ENCODE measurements around the gene ELMOD1.
"Not testable (repeated sequence)": the region's sequence is repeated elsewhere in the genome, so short reads cannot be mapped to it uniquely, and the experiment has no call there.

Gene ELMOD1

DNA sequence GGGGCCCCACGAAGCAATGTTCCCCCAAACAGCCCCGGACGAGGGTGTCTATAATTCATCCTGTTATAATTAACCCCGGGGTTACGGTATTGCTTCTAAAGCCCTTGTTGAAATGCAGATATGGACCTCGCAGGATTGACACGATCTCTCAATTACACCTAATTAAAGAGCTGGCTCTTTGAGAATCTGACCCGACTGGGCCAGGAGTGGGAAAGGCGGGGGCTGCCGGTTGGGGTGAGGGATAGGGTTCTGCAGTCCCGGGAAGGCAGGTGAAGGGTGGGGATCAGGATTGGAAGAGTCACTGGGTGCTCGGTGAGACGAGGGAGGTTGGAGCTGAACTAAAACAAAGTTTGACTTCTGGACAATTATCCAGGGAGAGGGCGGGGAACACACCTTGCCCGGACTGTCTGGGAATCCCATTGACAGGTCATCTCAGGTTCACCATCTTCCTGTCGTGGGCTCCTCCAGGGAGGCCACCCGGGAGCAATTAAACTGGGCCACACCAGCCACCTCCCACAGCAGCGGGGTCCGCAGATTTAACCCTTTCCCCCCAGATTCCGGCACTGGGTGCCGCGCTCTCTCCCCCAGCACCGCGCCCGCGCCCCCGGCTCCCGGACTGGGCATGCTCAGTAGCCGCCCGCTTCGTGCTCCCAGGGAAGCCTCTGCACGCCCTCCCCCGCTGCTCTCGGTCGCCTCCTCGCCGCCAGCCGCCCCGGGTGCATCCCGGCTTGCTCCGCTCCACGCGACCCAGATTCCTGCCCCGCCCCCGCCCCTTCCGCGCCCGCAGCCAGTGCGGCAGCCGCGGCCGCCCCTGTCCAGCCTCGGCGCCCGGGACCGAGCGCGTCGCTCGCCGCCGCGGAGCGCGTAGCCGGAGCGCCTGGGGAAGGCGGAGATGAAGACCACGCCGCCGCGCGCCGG lies at the start of gene ELMOD1:
Gene ELMOD1 (plus strand): TSS at position 688 of the 918 bp plus-strand sequence. CDS start 27,043 bp downstream, outside the sequence.
- DNase-seq = peak; percentile 39

DNA sequence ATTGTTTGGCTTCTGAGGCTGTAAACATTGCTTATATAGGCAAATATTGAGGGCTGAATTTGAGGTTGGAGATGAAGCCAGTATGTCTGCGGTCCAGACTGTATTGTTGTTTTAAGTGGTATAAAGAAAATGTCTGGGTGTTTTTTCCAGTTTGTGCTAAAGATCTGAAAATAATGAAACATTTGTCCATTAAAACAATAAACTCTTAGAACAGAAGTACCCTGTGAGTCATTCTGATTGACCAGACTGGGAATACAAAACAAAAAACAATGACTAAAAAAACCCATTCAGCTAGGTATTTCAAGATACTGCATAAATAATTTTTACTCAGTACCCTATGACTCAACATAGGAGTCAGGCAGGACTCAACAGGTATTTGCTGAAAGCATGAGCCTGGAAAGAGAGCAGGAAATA lies 45.8 kb upstream of the ELMOD1 start:
- DNase-seq = no peak

DNA sequence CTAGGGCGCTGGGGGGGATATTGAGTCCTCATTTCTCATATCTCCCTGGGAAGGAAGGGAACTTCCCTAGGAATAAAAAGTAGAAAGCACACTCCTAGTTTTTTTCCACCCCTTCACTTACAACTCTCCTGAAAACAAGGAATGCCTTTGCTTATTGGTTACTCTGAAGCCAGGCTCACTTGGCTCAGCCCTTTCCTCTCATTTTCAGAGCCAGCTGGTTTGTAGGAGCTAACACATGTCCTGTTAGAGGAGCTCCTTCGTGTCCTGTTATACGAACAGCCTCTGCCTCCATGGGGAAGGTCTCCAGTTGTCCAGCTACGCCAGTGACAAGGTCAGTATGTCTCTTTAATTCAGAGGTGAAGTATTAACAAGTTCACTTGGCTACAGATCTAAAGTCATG lies 43.0 kb upstream of the ELMOD1 start:
- DNase-seq = no peak

DNA sequence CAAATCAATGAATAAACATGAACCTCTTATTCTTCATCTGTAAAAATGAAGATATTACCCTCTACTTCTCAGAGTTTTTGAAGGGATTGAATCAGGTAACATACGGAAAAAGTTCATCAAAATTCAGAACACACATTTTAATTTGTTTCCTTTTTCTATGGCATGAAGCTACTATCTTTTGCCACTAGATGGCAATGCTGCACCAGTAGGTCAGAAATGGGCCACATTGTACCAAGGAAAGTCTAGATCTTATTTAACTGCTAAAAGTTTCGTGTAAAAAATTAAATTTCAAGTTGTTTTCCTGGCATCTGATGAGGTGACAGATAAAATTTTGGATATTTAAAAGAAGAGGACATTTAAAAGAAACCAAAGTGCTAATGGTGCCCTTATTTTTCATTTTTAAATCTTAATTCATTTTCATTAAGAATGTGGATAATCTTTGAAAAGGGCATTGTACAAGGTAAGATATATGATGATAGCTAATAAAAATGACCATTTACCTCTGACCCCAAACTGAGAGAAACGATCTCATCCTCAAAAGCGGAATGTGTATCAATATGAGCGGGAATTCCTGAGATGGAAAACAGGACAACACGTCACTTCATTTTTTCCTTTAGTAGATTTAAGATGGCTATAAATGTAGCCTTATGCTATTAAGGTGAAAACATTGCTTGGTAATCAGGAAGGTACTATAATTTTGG lies 41.5 kb upstream of the ELMOD1 start:
- DNase-seq = no peak

DNA sequence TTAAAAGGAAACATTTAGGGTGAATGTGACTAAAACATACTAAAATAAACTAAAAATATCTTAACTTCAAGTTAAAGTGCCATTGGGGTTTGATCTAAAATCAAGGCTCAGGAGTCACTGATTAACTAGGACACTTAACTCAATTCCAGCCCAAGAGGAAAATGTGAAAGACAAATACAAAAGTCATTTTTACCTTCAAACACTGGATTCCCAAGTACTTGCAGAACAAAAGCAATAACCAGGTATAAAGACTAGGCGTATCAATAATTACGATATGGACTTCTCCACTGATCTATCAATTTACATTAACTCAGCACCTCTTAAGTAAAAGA lies 41.0 kb upstream of the ELMOD1 start:
- no peak for DNase-seq

DNA sequence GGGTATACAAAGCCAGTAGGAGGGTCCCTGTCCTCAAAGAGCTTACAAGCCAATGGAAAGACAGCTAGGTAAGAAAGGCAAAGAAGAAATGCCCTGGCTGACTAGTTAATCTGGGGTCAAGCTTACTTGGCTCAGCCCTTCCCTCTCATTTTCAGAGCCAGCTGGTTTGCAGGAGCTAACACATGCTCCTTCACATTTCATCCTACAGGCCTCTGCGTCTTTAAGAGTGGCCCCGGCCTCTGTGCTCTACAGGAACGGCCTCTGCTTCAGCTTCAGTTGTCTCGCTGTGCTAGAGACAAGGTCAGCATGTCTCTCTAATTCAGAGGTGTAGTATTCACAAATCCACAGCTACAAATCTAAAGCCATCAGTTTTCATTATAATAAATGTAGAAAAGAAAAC lies 40.6 kb upstream of the ELMOD1 start:
- no peak for DNase-seq

DNA sequence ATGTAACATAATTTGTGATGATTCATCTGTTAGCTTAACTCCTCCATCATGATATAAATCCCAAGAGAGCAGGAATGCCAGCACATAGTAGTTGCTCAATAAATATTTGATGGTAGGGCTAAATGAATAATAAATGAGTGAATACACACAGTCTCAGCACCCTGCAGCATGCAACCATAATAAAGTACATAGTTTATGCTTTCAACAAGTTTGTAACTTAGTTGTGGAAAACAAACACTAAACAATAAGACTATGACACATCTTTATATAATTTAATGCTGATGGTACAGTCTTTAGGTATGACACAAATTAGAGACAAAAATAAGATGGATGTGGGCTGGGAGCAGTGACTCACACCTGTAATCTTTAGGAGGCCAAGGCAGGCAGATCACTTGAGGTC lies 29.3 kb upstream of the ELMOD1 start:
- no peak for DNase-seq

DNA sequence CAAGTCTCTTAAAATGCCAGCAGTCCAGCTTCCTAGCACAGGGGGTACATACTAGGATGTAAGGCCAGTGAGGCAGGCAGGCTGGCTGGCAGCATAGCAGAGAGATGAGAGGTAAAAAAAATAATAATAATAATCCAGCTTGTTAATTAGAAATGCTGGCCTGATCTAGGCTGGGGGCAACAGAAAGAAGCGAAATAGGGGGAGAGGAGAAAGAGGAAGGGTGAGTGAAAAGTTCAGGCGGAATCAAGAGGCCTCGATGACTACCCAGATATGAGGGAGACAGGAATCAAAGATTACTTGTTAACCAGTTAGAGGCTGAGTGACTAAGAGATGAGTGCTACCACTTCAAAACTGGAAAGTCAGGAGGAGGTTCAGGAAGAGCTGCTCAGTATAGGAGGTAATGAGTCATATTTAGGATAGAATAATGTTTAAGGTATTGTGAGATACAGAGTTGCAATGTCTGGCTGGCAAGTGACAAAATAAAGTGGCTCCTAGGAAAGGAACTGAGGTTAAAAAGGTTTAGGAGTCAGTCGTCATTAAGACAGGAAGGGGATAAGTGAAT lies 28.2 kb upstream of the ELMOD1 start:
- no peak for DNase-seq

DNA sequence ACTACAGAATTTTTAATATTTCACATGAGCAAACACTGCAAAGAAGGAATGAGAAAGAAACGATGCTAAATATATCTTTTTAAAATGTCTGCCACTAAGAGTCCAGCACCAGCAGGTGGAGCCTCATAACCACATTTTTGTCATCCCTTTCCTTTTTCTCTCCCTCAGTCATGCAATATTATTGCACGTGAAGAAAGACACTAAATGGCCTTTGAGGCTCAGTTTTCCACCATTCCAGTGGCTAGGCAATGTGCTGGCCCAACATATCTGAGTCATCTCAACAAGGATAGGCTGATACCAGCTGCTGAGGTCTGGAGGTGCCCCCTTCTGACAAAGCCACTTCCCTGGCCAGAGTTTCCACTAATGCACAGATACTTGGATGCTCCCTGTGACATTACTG lies 27.2 kb upstream of the ELMOD1 start:
- DNase-seq = peak; percentile 15

DNA sequence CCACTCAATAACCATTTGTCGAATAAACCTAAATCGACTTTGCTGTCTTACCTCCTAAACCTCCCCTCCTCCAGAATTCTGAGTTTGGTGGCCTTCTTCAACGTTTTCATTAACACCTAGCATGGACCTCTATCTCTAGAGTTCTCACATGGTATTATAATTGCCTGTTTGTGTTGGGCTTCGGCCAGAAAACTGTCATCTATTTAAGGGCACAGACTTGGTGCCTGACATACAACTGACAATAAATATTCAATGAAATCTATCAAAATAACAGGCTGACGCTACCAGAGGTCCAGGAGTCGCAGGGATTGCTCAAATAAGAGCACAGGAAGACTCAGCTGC lies 26.1 kb upstream of the ELMOD1 start:
- no peak for DNase-seq

DNA sequence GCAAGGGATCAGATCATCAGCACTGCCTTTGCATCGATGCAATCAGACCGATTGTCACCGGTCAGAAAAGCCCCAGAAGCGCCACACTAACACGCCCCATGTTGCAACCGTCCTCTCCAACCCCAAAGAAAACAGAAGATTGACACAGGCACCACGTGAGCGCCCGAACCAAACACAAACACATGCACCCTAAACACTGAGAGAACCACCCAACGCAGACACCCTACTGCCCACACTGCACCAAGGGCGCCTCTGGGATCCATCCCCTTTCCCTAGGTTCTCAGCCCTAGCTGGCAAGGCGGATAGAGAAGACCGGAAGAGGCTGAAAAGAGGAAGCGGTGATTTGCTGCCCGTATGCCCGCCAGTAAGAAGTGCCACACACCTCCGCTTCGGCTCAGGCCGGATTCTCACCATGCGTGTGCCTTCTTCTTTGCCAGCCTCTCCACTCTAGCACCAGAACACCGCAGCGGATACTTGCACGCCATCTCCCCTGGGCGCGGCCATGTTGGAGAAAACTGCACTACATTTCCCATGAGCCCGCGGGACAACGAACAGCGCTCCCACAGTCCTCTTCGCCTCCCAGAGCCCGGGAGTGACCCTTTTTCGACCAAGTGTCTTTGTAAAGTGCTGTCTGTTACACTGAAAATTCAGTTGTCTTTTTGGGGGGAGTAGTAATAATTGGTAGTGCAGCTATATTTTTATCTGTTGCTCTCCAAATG lies 25.6 kb upstream of the ELMOD1 start, which contains the start of gene ALKBH8:
Gene ALKBH8 (minus strand): TSS at position 517 of the 719 bp plus-strand sequence. CDS start 4,842 bp downstream, outside the sequence.
- peak; percentile 78 for DNase-seq

DNA sequence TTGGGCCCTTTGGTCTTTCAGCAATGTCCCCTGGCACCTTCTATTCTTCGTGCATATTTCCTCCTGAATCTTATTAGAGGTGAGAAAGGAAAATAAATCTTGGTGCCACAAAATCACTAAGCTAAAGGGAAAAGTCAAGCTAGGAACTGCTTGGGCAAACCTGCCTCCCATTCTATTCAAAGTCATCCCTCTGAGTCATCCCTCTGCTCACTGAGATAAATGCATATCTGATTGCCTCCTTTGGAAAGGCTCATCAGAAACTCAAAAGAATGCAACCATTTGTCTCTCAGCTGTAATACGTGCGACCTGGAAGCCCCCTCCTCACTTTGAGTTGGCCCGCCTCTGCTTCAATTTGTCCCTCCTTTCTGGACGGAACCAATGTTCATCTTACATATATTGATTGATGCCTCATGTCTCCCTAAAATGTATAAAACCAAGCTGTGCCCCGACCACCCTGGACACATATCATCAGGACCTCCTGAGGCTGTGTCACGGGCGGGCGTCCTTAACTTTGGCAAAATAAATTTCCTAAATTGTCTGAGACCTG lies 24.9 kb upstream of the ELMOD1 start:
- not testable (repeated sequence) for DNase-seq

DNA sequence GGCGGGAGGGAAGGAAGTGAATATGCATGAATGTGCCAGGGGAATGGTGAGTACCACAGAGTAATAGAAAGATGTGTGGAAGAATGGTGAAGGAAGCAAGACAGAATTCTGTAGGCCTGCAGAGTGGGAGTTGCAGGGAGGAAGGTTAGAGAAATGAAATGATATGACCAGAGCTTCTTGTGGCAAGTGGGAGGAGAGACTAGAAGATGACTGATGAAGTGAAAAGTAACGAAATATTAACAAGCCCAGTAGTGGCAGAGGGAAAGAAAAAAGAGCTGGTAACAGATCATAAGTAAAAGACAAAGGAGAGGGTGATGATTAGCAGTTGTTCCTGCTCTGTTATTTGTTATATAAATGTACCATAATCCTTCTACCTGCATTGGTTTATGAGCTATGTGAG lies 24.4 kb upstream of the ELMOD1 start:
- DNase-seq = no peak

DNA sequence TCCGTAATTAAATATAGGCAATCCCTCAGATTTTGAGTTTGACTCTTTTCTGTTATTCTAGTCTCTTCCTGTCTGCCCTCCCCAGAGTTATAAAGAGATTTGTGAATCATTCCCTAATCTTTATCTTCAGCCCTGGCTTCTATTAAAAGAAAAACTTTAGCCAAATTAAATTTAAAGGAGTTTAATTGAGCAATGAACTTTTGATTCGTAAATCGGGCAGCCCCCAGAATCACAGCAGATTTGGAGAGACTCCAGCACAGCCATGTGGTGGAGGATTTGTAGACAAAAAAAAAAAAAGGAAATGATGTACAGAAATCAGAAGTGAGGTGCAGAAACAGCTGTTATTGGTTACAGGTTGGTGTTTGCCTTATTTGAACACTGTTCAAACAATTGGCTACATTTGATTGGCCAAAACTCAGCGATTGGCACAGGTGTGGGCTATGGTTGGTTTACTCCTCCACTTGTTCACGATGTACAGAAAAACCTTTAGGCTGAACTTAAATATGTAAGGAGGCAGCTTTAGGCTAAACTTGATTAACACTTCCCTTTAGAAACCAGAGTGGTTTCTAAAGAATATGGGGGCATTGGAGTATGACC lies 23.1 kb upstream of the ELMOD1 start:
- no peak for DNase-seq

DNA sequence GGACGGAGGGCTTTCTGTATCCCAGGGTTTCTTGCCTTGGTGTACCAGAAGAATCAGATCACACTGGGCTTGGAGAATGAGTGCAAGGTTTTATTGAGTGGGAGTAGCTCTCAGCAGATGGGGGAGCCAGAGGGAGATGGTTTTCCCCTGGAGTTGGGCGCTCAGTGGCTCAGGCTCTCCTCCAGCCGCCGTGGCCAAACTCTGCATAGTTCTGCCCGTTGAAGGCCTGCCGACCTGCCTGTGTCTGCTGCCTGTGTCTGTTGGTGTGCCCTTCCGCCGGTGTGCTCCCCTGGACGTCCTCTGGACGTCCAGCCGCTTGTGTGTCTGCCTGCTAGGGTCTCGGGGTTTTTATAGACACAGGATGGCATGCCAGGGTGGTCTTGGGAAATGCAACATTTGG lies 20.9 kb upstream of the ELMOD1 start:
- DNase-seq = no peak

DNA sequence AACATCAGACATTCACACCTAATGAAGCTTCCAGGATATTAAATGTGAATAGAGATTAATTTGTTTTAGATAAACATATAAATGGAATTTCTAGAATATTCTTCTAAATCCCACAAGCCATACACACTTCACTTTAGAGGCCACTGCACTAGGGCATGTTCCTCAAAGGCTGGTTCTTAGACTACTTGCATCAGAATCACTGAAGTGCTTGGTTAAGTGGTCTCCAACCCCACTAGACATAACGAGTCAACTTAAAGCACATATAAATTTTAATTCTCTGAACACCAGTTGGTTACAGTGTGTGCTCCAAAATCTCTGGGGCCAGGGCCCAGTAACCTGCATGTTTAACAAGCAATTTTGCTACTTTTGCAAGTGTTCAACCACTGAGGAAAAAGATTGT lies 17.5 kb upstream of the ELMOD1 start:
- no peak for DNase-seq

DNA sequence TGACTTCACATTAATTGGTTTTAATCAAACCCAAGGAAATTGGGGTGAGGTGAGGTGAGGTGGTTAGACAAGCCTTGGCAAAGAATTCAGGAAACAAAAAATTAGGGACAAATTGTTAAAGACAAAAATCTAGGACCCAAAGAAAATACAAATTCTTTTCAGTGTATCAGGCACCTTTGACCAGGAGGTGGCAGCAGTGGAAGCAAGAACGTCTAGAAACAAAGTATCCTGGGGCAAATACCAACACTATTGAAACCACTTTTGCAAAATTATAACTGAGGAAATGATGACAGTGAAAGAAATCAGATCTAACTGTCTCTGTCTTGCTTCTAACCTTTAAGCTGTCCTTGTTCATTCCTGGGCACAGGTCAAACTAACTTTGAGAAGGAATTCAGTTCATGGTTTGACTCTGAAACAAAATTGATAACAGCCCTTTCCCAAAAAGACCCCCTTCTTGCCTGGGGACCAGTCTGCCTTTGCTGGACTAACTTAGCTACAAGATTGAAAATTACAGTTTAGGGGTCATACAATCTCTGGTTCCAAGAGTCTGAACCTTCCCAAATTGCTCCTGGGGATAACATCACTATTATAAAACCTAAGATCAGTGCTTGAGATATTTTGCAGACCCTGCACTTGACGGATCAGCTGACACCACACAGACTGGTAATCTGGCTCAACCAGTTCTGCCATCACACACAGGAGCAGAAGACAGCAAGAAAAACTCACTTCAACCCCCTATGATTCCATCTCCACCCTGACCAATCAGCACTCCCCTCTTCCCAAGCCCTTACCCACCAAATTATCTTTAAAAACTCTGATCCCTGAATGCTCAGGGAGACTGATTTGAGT lies 14.2 kb upstream of the ELMOD1 start:
- peak; percentile 57 for DNase-seq

DNA sequence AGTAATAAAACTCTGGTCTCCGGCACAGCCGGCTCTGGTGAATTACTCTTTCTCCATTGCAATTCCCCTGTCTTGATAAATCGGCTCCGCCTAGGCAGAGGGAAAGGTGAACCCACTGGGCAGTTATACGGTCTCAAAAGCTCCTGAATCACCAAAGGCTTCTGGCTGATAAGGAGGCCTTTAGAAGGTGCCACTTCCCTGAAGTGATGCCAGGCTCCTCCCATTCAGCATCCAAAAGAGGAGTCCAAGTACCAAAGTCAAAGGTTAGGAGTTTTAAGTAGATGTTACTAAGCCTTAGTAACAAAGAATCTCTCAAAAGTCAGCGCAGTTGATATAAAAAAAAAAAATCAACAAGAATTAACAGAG lies 13.6 kb upstream of the ELMOD1 start:
- DNase-seq = no peak

DNA sequence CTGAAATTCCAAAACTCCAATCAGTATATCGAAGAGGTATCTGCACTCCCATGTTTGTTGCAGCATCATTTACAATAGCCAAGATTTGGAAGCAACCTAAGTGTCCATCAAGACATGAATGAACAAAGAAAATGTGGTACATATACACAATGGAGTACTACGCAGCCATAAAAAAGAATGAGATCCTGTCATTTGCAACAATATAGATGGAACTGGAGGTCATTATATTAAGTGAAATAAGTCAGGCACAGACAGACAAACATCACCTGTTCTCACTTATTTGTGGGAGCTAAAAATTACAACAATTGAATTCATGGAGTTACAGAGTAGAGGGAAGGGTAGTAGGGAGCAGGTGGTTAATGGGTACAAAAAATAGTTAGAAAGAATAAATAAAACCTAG lies 11.8 kb upstream of the ELMOD1 start:
- not testable (repeated sequence) for DNase-seq

DNA sequence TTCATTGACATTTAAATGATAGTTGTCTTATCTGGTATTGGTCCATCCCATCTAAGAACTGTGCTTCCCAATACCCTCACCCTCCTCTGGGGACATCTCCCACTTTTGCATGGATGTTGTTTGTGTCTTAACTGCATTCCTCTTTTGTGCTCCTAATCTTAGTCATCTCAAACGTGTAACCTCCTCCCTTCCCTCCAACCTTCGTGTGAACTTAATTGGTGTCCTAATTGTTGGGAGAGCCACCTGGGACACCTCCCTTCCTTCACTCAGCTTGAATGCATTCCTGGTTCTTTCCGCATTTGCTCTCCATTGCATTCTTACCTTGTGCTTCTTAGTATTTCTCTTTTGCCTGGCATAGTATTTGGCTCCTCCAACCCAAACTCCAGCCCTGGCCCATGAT lies 9.8 kb upstream of the ELMOD1 start:
- DNase-seq = no peak

DNA sequence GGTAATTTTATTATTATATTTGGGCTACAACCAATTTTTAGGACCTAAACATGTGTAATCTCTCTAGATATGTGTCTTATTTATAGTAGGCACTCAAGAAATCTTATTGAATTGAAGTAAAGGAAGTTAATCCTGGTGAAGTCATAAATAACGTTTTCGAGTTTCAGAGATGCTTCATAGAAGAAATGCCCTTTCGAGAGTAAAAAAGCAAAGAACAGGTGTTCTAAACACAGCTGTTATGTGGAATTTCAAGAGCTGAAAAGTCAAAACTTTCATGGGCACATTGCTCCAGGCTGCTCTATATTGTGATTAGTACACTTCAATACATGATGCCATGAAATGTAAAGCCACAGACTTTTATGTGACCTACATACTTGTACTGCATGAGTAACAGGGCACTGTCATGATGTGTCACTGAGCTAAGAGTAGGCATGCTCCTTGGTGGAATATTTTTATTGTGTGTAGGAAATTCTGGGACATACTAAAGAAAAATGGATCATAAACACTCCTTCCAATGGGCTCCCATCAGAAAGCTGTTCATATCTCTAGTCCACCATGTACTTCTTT lies 7.2 kb upstream of the ELMOD1 start:
- no peak for DNase-seq

Data from stimulated activated CD4-positive, alpha-beta T cell treated with anti-CD3 and anti-CD28 coated beads, Interleukin-4, amount 100 ng/mL, for 1 hour (primary cell).